ENCODE results near the gene TTC29.

The TTC29 gene

GRCh38 chr4:146846882-146847281, 98.8 kb downstream of the TTC29 start:
- Histone ChIP-seq H2AFZ (ENCODE audit: low read depth, low read length, severe bottlenecking) (no peak overlapping the region), H3K27me3 (ENCODE audit: low read length) (no peaks in the 10 kb centered on the region), H3K36me3 (ENCODE audit: low read length) (no peaks in the 10 kb centered on the region), H3K79me2 (ENCODE audit: insufficient read depth, low read length) (no peaks in the 10 kb centered on the region), H4K20me1 (ENCODE audit: low read depth, low read length) (no peaks in the 10 kb centered on the region), H3K9me3 (ENCODE audit: insufficient read depth, low read length) (no peaks in the 10 kb centered on the region), H3K4me2 (ENCODE audit: low read depth, low read length, poor library complexity, severe bottlenecking) (no peak overlapping the region), H3K27ac (ENCODE audit: low read depth, low read length) (no peak overlapping the region), H3K4me3 (ENCODE audit: insufficient read depth, low read length, poor library complexity, severe bottlenecking) (no peak overlapping the region), H3K9me2 (replicated peaks; ENCODE audit: insufficient read depth, low read length) (no peaks in the 10 kb centered on the region), H3F3A (ENCODE audit: insufficient read depth) (no peaks in the 10 kb centered on the region), H3K9ac (ENCODE audit: low read length) (no peak overlapping the region)
- TF ChIP-seq CTCF (IDR thresholded peaks at IDR 0.05; ENCODE audit: insufficient read depth, low read length, poor library complexity, severe bottlenecking) (no peak), EZH2phosphoT487 (conservative IDR thresholded peaks at IDR 0.05; ENCODE audit: low read length) (no peak)

- Histone ChIP-seq H3K9me2 (replicated peaks; ENCODE audit: insufficient read depth, low read length) (no peaks in the 10 kb centered on the region), H3K9me3 (ENCODE audit: insufficient read depth, low read length) (no peaks in the 10 kb centered on the region), H3K27me3 (ENCODE audit: low read length) (no peaks in the 10 kb centered on the region), H2AFZ (ENCODE audit: low read depth, low read length, severe bottlenecking) (no peak overlapping the region), H3K79me2 (ENCODE audit: insufficient read depth, low read length) (no peaks in the 10 kb centered on the region), H3F3A (ENCODE audit: insufficient read depth) (no peaks in the 10 kb centered on the region), H3K27ac (ENCODE audit: low read depth, low read length) (no peak overlapping the region), H3K9ac (ENCODE audit: low read length) (no peak overlapping the region), H4K20me1 (ENCODE audit: low read depth, low read length) (no peaks in the 10 kb centered on the region), H3K36me3 (ENCODE audit: low read length) (no peaks in the 10 kb centered on the region), H3K4me3 (ENCODE audit: insufficient read depth, low read length, poor library complexity, severe bottlenecking) (no peak overlapping the region), H3K4me2 (ENCODE audit: low read depth, low read length, poor library complexity, severe bottlenecking) (no peak overlapping the region)
- TF ChIP-seq CTCF (IDR thresholded peaks at IDR 0.05; ENCODE audit: insufficient read depth, low read length, poor library complexity, severe bottlenecking) (no peak), EZH2phosphoT487 (conservative IDR thresholded peaks at IDR 0.05; ENCODE audit: low read length) (no peak)
These were observed 100.9 kb downstream of the TTC29 start for GRCh38 chr4:146844761-146845160.

GRCh38 chr4:146842876-146843275, 102.8 kb downstream of the TTC29 start:
- Histone ChIP-seq H3K36me3 (ENCODE audit: low read length) (no peaks in the 10 kb centered on the region), H3K9me3 (ENCODE audit: insufficient read depth, low read length) (no peaks in the 10 kb centered on the region), H3K79me2 (ENCODE audit: insufficient read depth, low read length) (no peaks in the 10 kb centered on the region), H3F3A (ENCODE audit: insufficient read depth) (no peaks in the 10 kb centered on the region), H3K4me3 (ENCODE audit: insufficient read depth, low read length, poor library complexity, severe bottlenecking) (no peak overlapping the region), H3K9ac (ENCODE audit: low read length) (no peak overlapping the region), H3K27ac (ENCODE audit: low read depth, low read length) (no peak overlapping the region), H2AFZ (ENCODE audit: low read depth, low read length, severe bottlenecking) (no peak overlapping the region), H4K20me1 (ENCODE audit: low read depth, low read length) (no peaks in the 10 kb centered on the region), H3K4me2 (ENCODE audit: low read depth, low read length, poor library complexity, severe bottlenecking) (no peak overlapping the region), H3K9me2 (replicated peaks; ENCODE audit: insufficient read depth, low read length) (no peaks in the 10 kb centered on the region), H3K27me3 (ENCODE audit: low read length) (no peaks in the 10 kb centered on the region)
- TF ChIP-seq EZH2phosphoT487 (conservative IDR thresholded peaks at IDR 0.05; ENCODE audit: low read length) (no peak), CTCF (IDR thresholded peaks at IDR 0.05; ENCODE audit: insufficient read depth, low read length, poor library complexity, severe bottlenecking) (no peak)
